ENCODE measurements around the gene FGF14. TPM values are rescaled to one million over a fixed set of nuclear protein-coding genes. Genes with fewer than 3 reads are reported as not detected.
"Not testable (repeated sequence)": the region's sequence is repeated elsewhere in the genome, so short reads cannot be mapped to it uniquely, and the experiment has no call there.

FGF14 gene
- total RNA-seq, 3 donors from 2014 or later, result under 0.01 to 0.29 (median under 0.01) TPM

DNA sequence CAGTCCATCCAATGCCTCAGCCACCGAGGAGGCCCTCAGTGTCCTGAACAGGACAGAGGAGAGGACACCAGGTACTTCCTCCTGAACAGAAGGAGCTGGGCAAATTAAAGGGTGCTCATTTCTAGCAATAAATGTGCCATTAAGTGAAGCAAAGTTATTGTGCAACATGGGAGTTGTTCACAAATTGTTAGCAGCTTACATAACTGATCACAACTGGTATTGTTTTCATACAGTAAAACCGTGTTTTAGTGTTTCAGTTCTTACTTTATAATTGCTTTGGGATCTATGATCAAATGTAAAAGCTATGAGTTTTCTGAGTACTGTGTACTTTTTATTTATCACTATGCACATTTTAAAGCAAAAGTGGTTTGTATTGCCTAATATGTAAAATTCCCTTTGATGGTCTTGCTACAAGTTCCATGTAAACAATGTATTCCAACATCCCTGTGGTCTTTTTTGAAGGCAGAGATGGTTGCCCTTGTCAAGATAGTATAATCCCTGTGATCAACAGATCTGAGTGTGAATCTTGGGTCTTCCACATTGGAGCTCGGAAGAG lies 263.1 kb downstream of the FGF14 start:
- Histone ChIP-seq H3K36me3 (no peaks in the 10 kb centered on the region), H3K9me3 (no peaks in the 10 kb centered on the region), H3K4me3 (no peak overlapping the region), H3K27ac (no peak overlapping the region), H3K27me3 (no peaks in the 10 kb centered on the region), H3K4me1 (no peaks in the 10 kb centered on the region)
- intact Hi-C loops (cut with DNase I; ENCODE audit: low total_unique reads), result no loop called here
- TF ChIP-seq, protein P1, sequence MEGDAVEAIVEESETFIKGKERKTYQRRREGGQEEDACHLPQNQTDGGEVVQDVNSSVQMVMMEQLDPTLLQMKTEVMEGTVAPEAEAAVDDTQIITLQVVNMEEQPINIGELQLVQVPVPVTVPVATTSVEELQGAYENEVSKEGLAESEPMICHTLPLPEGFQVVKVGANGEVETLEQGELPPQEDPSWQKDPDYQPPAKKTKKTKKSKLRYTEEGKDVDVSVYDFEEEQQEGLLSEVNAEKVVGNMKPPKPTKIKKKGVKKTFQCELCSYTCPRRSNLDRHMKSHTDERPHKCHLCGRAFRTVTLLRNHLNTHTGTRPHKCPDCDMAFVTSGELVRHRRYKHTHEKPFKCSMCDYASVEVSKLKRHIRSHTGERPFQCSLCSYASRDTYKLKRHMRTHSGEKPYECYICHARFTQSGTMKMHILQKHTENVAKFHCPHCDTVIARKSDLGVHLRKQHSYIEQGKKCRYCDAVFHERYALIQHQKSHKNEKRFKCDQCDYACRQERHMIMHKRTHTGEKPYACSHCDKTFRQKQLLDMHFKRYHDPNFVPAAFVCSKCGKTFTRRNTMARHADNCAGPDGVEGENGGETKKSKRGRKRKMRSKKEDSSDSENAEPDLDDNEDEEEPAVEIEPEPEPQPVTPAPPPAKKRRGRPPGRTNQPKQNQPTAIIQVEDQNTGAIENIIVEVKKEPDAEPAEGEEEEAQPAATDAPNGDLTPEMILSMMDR (IDR thresholded peaks at IDR 0.05), result no peak
- no peak for TF ChIP-seq POLR2A (IDR thresholded peaks at IDR 0.05)
- TF ChIP-seq POLR2AphosphoS5 (IDR thresholded peaks at IDR 0.05), result no peak
- DNase-seq (ENCODE audit: low spot score in 2 of 2), result no peak

DNA sequence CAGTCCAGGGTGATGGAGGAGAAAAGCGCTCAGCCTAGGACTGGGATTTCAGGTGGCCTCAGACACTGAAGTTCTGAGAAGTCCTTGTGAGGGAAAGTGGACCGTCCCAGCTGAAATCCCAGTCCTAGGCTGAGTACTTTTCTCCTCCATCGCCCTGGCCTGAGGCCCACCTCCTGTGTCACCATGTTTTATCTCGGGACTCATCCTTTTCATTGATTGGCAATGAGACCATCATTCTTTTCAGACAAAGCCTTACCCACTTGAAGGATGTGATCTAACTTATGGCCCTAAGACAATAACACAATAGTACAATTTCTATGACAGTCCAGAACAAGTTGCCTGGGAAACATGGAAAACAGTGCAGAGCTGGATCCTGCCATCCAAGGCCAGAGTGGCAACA lies 263.9 kb downstream of the FGF14 start:
- DNase-seq (ENCODE audit: low spot score in 2 of 2); intact Hi-C loops (cut with DNase I; ENCODE audit: low total_unique reads): not testable (repeated sequence)

DNA sequence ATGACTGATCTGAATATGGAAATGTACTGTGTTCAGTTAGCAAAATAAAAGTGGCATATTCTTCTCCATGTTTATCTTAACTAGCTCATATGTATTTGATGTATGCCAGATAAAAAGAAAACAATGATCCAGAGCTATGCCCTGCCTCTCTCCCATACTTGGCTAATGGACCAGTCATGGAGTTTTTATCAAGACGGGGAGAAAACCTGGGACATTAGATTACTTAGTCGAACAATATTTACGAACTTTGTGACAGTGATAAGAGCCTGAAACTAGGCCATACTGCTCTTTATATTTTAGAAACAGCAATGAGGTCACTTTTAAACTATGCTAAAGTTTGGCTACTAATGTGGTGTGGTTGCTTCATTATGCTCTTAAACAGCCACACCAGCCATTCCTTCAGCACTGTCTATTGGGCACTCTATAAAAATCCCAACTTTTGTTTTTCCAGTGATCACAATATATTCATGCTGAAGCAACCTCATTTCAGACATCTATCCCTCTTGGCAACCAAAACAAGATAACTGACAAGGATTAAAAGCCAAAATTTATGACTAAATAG lies 265.0 kb downstream of the FGF14 start:
- no peaks in the 10 kb centered on the region for H3K9me3 ChIP-seq
- no peaks in the 10 kb centered on the region for H3K27me3 ChIP-seq
- intact Hi-C loops (cut with DNase I; ENCODE audit: low total_unique reads), result no loop called here
- H3K4me3 ChIP-seq, result no peak overlapping the region
- no peaks in the 10 kb centered on the region for H3K36me3 ChIP-seq
- DNase-seq (ENCODE audit: low spot score in 2 of 2), result no peak
- TF ChIP-seq POLR2A (IDR thresholded peaks at IDR 0.05) (no peak), POLR2AphosphoS5 (IDR thresholded peaks at IDR 0.05) (no peak)
- TF ChIP-seq, protein P1 (IDR thresholded peaks at IDR 0.05), result no peak
- no peak overlapping the region for H3K27ac ChIP-seq
- no peaks in the 10 kb centered on the region for H3K4me1 ChIP-seq

More for the DNA sequence above, 263.9 kb downstream of the FGF14 start:
- not testable (repeated sequence) for H3K27ac ChIP-seq, H3K4me3 ChIP-seq, H3K36me3 ChIP-seq, H3K9me3 ChIP-seq, H3K27me3 ChIP-seq, H3K4me1 ChIP-seq

DNA sequence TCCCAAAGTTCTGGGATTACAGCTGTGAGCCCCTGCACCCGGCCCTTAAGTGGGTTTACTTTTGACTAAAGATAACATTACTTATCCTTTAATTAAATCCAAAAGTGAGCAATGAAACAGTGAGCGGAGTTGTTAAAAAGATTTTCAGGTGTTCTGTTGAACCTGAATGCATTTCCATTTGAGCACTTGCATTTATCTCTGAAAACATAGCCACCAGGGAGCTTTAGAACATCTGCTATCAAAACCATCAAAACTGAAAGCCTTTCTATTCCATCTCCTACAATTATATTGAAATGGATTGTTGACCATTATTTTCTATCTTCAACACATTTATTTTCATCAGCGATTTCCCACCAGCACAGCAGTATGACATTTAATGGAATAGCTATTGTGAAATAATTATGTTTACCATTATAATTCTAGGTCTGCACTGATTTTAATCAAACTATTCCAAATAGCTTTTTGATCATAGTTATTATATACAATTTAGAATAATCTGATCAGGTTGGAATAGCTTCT lies 269.0 kb downstream of the FGF14 start:
- DNase-seq (ENCODE audit: low spot score in 2 of 2), result no peak
- no peak overlapping the region for H3K4me3 ChIP-seq
- no peaks in the 10 kb centered on the region for H3K36me3 ChIP-seq
- H3K27me3 ChIP-seq, result no peaks in the 10 kb centered on the region
- H3K4me1 ChIP-seq, result no peaks in the 10 kb centered on the region
- intact Hi-C loops (cut with DNase I; ENCODE audit: low total_unique reads), result no loop called here
- no peak for TF ChIP-seq POLR2A (IDR thresholded peaks at IDR 0.05)
- no peak for TF ChIP-seq POLR2AphosphoS5 (IDR thresholded peaks at IDR 0.05)
- TF ChIP-seq, protein P1 (IDR thresholded peaks at IDR 0.05), result no peak
- H3K9me3 ChIP-seq, result no peaks in the 10 kb centered on the region
- H3K27ac ChIP-seq, result no peak overlapping the region

DNA sequence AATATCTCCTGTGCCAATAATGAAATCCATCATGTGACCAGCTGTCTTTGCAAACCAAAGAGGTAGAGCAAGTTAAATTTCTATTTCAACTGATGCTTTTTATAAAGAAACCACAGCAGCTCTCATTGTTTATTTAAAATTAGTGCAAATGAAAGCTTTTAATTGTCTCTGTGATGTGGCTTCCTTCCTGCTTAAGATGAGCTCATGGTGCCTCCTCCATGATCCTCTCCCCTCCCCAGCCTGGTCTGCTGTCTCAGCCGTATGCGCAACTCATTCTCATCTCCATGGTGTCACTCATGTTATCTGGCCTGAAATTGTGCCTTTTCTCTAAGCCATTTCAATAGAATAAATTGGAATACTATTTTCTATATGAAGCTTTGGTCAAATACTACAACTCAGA lies 270.6 kb downstream of the FGF14 start:
- no peaks in the 10 kb centered on the region for H3K9me3 ChIP-seq
- no peaks in the 10 kb centered on the region for H3K27me3 ChIP-seq
- no peak for TF ChIP-seq POLR2AphosphoS5 (IDR thresholded peaks at IDR 0.05)
- TF ChIP-seq, protein P1 (IDR thresholded peaks at IDR 0.05), result no peak
- no peak for TF ChIP-seq POLR2A (IDR thresholded peaks at IDR 0.05)
- no peaks in the 10 kb centered on the region for H3K36me3 ChIP-seq
- intact Hi-C loops (cut with DNase I; ENCODE audit: low total_unique reads), result no loop called here
- no peak overlapping the region for H3K27ac ChIP-seq
- no peaks in the 10 kb centered on the region for H3K4me1 ChIP-seq
- H3K4me3 ChIP-seq, result no peak overlapping the region
- DNase-seq (ENCODE audit: low spot score in 2 of 2), result no peak
